ENCODE measurements around the gene DCST2. TPM values are rescaled to one million over a fixed set of nuclear protein-coding genes. Genes with fewer than 3 reads are reported as not detected.

DCST2 gene
- total and polyA plus RNA-seq, 9 of the 15 experiments (the other 6 are each of a cell fraction or from before 2014, with no cell fraction given), result 0.09 to 0.49 (median 0.11) TPM; not detected in 3

GRCh38 chr1:155078469-155079209 lies 45.1 kb upstream of the DCST2 start, which contains the start of gene EFNA3 (continued):
- TF ChIP-seq ZNF592 (IDR thresholded peaks at IDR 0.05) (no peak), ELK1 (CRISPR knock-in tag; IDR thresholded peaks at IDR 0.05) (no peak), TOE1 (IDR thresholded peaks at IDR 0.05; ENCODE audit: borderline replicate concordance) (no peak), TOE1 (CRISPR knock-in tag; IDR thresholded peaks at IDR 0.05; ENCODE audit: borderline replicate concordance, low read depth) (no peak), CEBPG (CRISPR knock-in tag; IDR thresholded peaks at IDR 0.05) (no peak), CEBPG (tag; conservative IDR thresholded peaks at IDR 0.05 in 1 of 2, IDR thresholded peaks at IDR 0.05 in 1 of 2) (no peak), CCNT2 (IDR thresholded peaks at IDR 0.05; ENCODE audit: borderline replicate concordance, extremely low read depth, insufficient read length, low read depth, low read length) (peak; percentile 56), ZBTB1 (CRISPR knock-in tag; IDR thresholded peaks at IDR 0.05; ENCODE audit: borderline replicate concordance, low read depth) (no peak), ZBTB43 (CRISPR knock-in tag; IDR thresholded peaks at IDR 0.05) (no peak), HDAC8 (tag; IDR thresholded peaks at IDR 0.05) (no peak), ZNF609 (CRISPR knock-in tag; IDR thresholded peaks at IDR 0.05; ENCODE audit: borderline replicate concordance) (no peak), ETS1 (conservative IDR thresholded peaks at IDR 0.05; ENCODE audit: control insufficient read depth, low read depth, low read length) (0 out of 2 replicates have a peak, but pooled peaks have one; percentile 10)

Measured in K562 (cell line).